Ascending aorta (tissue), 2 donors: ENCODE measurements around the gene TRAPPC3L. TPM values are rescaled to one million over a fixed set of nuclear protein-coding genes. Genes with fewer than 3 reads are reported as not detected.
"Not testable (repeated sequence)": the region's sequence is repeated elsewhere in the genome, so short reads cannot be mapped to it uniquely, and the experiment has no call there.

Experiments
- DNase-seq, 2 donors: peaks; one replicate each; pipeline ENCODE4 v3.0.0-alpha.2; 2019; ENCODE audit warnings: low spot score in 2 of 2
- H3K27ac ChIP-seq, 2 donors: fragments of 200-600 bp; sonication (generic); one replicate each; pipeline ENCODE4 v1.5.1; 2016 to 2017; ENCODE audit warnings: mild to moderate bottlenecking in 1 of 2
- H3K27me3 ChIP-seq: fragments of 200-600 bp; sonication (generic); one replicate; pipeline ENCODE4 v1.5.1; 2017
- H3K36me3 ChIP-seq, 2 donors: fragments of 200-600 bp; sonication (generic); one replicate each; pipeline ENCODE4 v1.5.1; 2016
- H3K4me1 ChIP-seq, 2 donors: fragments of 200-600 bp; sonication (generic); one replicate each; pipeline ENCODE4 v1.5.1; 2016 to 2017; ENCODE audit warnings: mild to moderate bottlenecking in 1 of 2
- H3K4me3 ChIP-seq, 2 donors: fragments of 200-600 bp; sonication (generic); one replicate each; pipeline ENCODE4 v1.5.1; 2016 to 2017; ENCODE audit warnings: mild to moderate bottlenecking in 1 of 2
- H3K9me3 ChIP-seq, 2 donors: fragments of 200-600 bp; sonication (generic); one replicate each; pipeline ENCODE4 v1.5.1; 2016
- intact Hi-C: fragments of 100-400 bp; cut with DNase I; formaldehyde crosslinking; loops from one replicate; pipeline ENCODE4 v1.15.1; 2023
- total RNA-seq: library from RNA; depleted of rRNA; stranded (reverse); fragments of >200 nt; gene quantifications from one replicate; pipeline ENCODE4 v1.1.0, GENCODE V29; 2016
- TF ChIP-seq, protein P1 (sequence below), 3 experiments: fragments of 200-600 bp in 2 of 3; fragments of 450-650 bp in 1 of 3; sonication (generic) in 2 of 3; IDR thresholded peaks; one replicate each; pipeline ENCODE4 v1.5.1; 2016 to 2019; ENCODE audit warnings: antibody characterized with exemption in 3 of 3, mild to moderate bottlenecking in 1 of 3, moderate library complexity in 1 of 3

Gene TRAPPC3L
- total RNA-seq, 1 donor from 2014 or later = not detected

DNA sequence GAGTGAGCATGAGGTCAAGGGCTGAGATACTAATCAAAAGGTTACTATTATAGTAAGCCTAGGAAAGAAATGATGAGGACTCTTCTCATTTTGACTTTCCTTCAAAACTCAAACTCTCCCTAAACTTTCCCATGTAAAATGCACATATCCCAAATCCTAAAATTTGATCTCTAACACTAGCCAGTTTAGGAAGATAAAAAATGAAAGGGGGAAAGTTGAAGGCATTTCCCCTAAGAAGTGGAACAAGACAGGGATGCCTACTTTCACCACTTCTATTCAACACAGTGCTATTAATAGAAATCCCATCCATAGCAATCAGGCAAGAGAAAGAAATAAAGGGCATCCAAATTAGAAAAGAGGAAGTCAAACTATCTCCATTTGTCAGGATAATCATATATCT lies 37.0 kb downstream of the TRAPPC3L start:
- Histone ChIP-seq H3K27ac (no peak overlapping the region), H3K36me3 (no peaks in the 10 kb centered on the region), H3K4me3 (no peak overlapping the region), H3K9me3 (no peaks in the 10 kb centered on the region), H3K27me3 (no peaks in the 10 kb centered on the region), H3K4me1 (peaks cover 0 to 2% of the 10 kb centered on the region in 2 donors)
- no peak for DNase-seq
- TF ChIP-seq, protein P1, sequence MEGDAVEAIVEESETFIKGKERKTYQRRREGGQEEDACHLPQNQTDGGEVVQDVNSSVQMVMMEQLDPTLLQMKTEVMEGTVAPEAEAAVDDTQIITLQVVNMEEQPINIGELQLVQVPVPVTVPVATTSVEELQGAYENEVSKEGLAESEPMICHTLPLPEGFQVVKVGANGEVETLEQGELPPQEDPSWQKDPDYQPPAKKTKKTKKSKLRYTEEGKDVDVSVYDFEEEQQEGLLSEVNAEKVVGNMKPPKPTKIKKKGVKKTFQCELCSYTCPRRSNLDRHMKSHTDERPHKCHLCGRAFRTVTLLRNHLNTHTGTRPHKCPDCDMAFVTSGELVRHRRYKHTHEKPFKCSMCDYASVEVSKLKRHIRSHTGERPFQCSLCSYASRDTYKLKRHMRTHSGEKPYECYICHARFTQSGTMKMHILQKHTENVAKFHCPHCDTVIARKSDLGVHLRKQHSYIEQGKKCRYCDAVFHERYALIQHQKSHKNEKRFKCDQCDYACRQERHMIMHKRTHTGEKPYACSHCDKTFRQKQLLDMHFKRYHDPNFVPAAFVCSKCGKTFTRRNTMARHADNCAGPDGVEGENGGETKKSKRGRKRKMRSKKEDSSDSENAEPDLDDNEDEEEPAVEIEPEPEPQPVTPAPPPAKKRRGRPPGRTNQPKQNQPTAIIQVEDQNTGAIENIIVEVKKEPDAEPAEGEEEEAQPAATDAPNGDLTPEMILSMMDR (IDR thresholded peaks at IDR 0.05) = no peak
- intact Hi-C loops = no loop called here

DNA sequence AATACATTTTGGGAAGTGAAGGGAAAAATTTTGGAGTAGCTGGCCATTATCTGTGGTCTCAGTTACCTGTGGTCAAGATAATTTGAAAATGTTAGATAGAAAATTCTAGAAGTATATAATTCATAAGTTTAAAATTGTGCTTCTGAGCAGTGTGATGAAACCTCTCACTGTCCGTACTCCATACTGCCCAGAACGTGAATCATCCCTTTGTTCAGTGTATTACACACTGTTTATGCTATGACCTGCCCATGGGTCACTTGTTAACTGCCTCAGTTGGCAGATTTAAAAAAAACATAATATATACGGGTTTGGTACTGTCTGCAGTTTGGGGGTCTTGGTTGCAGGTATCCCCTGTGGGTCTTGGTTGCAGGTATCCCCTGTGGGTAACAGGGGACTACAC lies 38.2 kb downstream of the TRAPPC3L start:
- H3K27me3 ChIP-seq = no peaks in the 10 kb centered on the region
- H3K27ac ChIP-seq = no peak overlapping the region

DNA sequence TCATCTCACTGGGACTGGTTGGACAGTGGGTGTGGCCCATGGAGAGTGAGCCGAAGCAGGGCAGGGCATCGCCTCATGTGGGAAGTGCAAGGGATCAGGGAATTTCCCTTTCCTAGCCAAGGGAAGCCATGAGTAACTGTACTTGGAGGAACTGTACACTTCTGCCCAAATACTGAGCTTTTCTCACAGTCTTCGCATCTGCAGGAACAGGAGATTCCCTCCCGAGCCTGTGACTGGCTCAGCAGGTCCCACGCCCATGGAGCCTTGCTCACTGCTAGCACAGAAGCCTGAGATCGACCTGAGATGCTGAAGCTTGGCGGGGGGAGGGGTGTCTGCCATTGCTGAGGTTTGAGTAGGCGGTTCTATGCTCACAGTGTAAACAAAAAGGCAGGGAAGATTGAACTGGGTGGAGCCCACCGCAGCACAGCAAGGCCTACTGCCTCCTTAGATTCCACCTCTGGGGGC lies 44.5 kb downstream of the TRAPPC3L start:
- no peak overlapping the region for H3K4me3 ChIP-seq
- no peaks in the 10 kb centered on the region for H3K4me1 ChIP-seq
- intact Hi-C loops = no loop called here
- no peak for DNase-seq
- no peaks in the 10 kb centered on the region for H3K27me3 ChIP-seq
- H3K9me3 ChIP-seq = no peaks in the 10 kb centered on the region
- TF ChIP-seq, protein P1 (IDR thresholded peaks at IDR 0.05) = no peak
- H3K36me3 ChIP-seq = no peaks in the 10 kb centered on the region
- H3K27ac ChIP-seq = no peak overlapping the region

More for the DNA sequence above, 38.2 kb downstream of the TRAPPC3L start:
- intact Hi-C loops = no loop called here
- no peaks in the 10 kb centered on the region for H3K9me3 ChIP-seq
- no peak for DNase-seq
- TF ChIP-seq, protein P1 (IDR thresholded peaks at IDR 0.05) = no peak
- H3K4me1 ChIP-seq = no peaks in the 10 kb centered on the region
- no peaks in the 10 kb centered on the region for H3K36me3 ChIP-seq
- H3K4me3 ChIP-seq = no peak overlapping the region

DNA sequence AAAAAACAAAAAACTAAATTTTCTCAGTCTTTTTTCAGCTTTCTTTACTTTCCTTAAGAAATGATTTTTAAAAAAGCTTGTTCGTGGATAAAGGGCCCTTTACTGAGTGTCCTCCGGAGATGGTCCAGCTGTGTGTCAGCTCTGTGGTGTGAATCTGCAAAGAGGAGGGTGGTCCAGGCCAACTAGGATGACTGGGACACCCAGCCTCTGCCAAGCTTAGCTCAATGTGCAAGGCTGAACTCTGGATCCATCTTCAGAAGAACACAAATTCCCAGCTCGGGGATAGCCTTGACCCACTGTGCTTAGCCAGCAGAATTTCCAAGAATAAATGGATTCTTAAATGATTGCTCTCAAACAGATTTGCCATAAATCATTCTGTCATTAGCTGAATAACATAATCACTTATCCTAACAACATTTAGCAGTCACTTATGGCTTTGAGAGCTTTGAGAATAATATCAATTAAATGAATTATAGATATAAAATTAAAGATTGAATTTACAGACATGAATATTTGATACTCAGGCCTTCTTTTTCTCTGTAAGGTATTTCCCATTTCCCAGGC lies 48.3 kb downstream of the TRAPPC3L start:
- H3K4me3 ChIP-seq = no peak overlapping the region
- no peak overlapping the region for H3K27ac ChIP-seq
- no peaks in the 10 kb centered on the region for H3K4me1 ChIP-seq
- TF ChIP-seq, protein P1 (IDR thresholded peaks at IDR 0.05) = no peak
- DNase-seq = no peak
- no peaks in the 10 kb centered on the region for H3K36me3 ChIP-seq
- intact Hi-C loops = no loop called here
- no peaks in the 10 kb centered on the region for H3K27me3 ChIP-seq
- no peaks in the 10 kb centered on the region for H3K9me3 ChIP-seq

DNA sequence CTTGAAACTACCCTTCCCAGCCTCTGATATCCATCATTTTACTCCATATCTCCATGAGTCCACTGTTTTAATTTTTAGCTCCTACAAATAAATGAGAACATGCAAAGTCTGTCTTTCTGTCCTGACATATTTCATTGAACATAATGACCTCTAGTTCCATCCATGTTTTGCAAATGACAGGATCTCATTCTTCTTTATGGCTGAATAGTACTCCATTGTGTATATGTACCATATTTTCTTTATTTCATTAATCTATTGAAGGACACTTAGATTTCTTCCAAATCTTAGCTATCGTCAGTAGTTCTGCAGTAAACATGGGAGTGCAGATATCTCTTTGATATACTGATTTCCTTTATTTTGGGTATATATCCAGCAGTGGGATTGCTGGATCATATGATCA lies 50.3 kb downstream of the TRAPPC3L start:
- H3K36me3 ChIP-seq, H3K9me3 ChIP-seq, intact Hi-C loops, H3K4me1 ChIP-seq, H3K27ac ChIP-seq, H3K4me3 ChIP-seq, DNase-seq, H3K27me3 ChIP-seq: not testable (repeated sequence)

DNA sequence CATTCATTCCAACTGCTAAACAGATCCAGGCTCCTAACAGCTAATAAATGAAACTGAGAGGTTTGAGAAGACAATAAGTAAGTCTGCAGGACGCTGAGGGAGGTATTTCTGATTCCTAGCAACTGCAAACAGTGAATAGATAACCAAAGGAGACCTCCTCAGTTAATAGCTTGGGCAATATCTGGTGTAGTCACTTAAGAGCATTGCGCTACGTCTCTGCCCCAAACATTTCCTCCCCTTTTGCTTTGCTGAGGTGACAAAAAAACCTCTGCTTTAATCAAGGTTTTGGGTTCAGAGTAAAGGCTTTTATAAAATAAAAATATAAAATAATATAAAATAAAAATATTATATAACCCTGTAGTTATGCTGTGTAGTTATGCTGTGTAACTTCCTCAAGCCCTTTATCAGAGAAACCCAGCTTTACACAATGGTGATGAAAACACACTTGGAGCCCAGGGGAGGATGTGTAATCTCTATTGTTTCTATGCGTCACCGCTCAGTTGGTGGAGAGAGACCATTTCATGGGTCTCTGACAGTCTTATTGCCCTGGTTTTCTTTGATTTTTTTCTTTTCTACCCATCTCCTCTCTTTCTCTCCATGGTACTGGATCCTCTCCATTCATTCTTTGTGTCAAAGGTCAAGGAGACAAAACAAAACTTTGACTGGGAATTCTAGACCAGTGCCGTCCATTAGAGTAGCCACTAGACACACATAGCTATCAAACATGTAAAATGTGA lies 53.0 kb downstream of the TRAPPC3L start:
- no peaks in the 10 kb centered on the region for H3K36me3 ChIP-seq
- H3K4me3 ChIP-seq = no peak overlapping the region
- no peak for DNase-seq
- H3K4me1 ChIP-seq = no peaks in the 10 kb centered on the region
- TF ChIP-seq, protein P1 (IDR thresholded peaks at IDR 0.05) = no peak
- intact Hi-C loops = no loop called here
- H3K9me3 ChIP-seq = no peaks in the 10 kb centered on the region
- no peak overlapping the region for H3K27ac ChIP-seq
- no peaks in the 10 kb centered on the region for H3K27me3 ChIP-seq
